ENCODE data around the gene LIMK2.

- no peak for TF ChIP-seq CTCF (IDR thresholded peaks at IDR 0.05; ENCODE audit: insufficient read depth, low read length, poor library complexity, severe bottlenecking)
- TF ChIP-seq EZH2phosphoT487 (conservative IDR thresholded peaks at IDR 0.05; ENCODE audit: low read length): no peak
Observed at GRCh38 chr22:31271485-31271884, 59.4 kb downstream of the LIMK2 start.

Data from SU-DHL-6 (cell line).